ENCODE data around the gene EFCAB14. TPM values are rescaled to one million over a fixed set of nuclear protein-coding genes. Genes with fewer than 3 reads are reported as not detected.

EFCAB14 gene
- total and polyA plus RNA-seq, 2 of the 8 experiments (the other 6 are each of a cell fraction or from before 2014, with no cell fraction given), result 19.4 to 40.4 TPM

DNA sequence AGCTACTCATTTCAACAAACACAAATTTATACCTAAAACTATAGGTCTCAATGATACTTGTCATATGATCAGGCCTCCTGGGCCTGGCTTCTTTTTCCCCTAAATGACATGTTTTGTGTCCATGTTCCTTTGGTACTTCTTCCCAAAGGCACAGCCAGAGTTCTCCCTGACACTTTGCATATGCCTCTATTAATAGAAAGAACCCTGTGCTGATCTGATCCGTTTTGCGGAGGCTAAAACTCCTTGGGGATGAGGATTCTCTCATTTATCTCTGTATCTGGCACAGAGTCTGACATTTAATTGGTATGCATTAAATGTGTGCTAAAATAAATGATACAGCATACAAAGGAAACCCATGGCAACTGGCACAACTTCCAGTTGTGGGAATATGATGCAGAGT is 62.3 kb downstream of the EFCAB14 start (continued):
- TF ChIP-seq, protein P1, sequence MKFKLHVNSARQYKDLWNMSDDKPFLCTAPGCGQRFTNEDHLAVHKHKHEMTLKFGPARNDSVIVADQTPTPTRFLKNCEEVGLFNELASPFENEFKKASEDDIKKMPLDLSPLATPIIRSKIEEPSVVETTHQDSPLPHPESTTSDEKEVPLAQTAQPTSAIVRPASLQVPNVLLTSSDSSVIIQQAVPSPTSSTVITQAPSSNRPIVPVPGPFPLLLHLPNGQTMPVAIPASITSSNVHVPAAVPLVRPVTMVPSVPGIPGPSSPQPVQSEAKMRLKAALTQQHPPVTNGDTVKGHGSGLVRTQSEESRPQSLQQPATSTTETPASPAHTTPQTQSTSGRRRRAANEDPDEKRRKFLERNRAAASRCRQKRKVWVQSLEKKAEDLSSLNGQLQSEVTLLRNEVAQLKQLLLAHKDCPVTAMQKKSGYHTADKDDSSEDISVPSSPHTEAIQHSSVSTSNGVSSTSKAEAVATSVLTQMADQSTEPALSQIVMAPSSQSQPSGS (IDR thresholded peaks at IDR 0.05; ENCODE audit: low read length), result no peak
- no peak for TF ChIP-seq NANOG (IDR thresholded peaks at IDR 0.05; ENCODE audit: insufficient read depth, low read depth, low read length, poor library complexity, severe bottlenecking)
- TF ChIP-seq RNF2 (IDR thresholded peaks at IDR 0.05; ENCODE audit: borderline replicate concordance, low read depth, low read length, missing control alignments, poor library complexity, severe bottlenecking), result no peak
- no peak for TF ChIP-seq HDAC2 (IDR thresholded peaks at IDR 0.05; ENCODE audit: borderline replicate concordance in 1 of 2, low read depth in 2 of 2, low read length in 2 of 2)
